ENCODE measurements around the gene CD37.
A peak's percentile ranks its signal among the peaks of the same experiment; 100 is the strongest.

The CD37 gene

GRCh38 chr19:49387936-49388372 is 52.7 kb downstream of the CD37 start, which contains the start of gene KASH5:
Gene KASH5, plus strand, starts transcription at chr19:49388249. Its CDS starts 2,635 bp downstream, at chr19:49390884.
- no peak for TF ChIP-seq CTCF (IDR thresholded peaks at IDR 0.05)
- Histone ChIP-seq H3K4me3 (ENCODE audit: low read depth in 1 of 2, low read length in 1 of 2) (peak within 1 kb of the TSS; percentile 6 to 13), H3K27me3 (peaks cover 28% of the 10 kb centered on the region), H3K27ac (no peak within 1 kb of the TSS), H3K36me3 (no peaks in the 10 kb centered on the region), H3K9me3 (no peaks in the 10 kb centered on the region), H3K4me1 (ENCODE audit: control insufficient read depth in 1 of 2, insufficient read depth in 1 of 2, low read depth in 1 of 2, low read length in 1 of 2) (no peaks in the 10 kb centered on the region)

DNA sequence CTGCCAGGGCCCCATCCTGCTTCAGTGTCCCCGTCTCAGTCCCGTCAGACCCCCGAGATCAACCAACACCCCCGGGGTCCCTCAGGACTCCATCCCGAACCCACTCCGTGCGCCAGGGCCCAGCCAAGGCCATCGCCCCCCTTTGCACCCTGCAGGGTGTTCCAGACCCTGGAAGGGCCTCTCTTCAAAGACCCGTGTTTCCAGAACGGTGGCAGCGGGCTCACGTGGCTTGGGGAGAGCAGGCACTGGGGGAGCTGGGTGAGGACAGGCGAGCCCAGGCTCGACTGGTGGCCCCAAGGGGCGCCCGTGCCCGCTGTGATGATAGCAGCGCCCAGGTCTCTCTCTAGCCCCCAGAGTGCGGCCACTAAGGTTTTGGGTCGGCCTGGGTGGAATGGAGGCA is 54.2 kb downstream of the CD37 start:
- no peaks in the 10 kb centered on the region for H3K9me3 ChIP-seq
- H3K4me3 ChIP-seq (ENCODE audit: low read depth in 1 of 2, low read length in 1 of 2): no peak overlapping the region
- H3K36me3 ChIP-seq: no peaks in the 10 kb centered on the region
- TF ChIP-seq CTCF (IDR thresholded peaks at IDR 0.05): no peak
- peaks cover 42% of the 10 kb centered on the region for H3K27me3 ChIP-seq
- H3K4me1 ChIP-seq (ENCODE audit: control insufficient read depth in 1 of 2, insufficient read depth in 1 of 2, low read depth in 1 of 2, low read length in 1 of 2): no peaks in the 10 kb centered on the region
- H3K27ac ChIP-seq: no peak overlapping the region
